Activated CD4-positive, alpha-beta T cell treated with anti-CD3 and anti-CD28 coated beads, Interleukin-2, amount 50 U/mL, for 4 hours (primary cell): Measurements from ENCODE around the gene CEP97.

Source experiments
- DNase-seq, 2 experiments: peaks; one replicate each; pipeline ENCODE4 v3.0.0-alpha.2; 2020

Gene CEP97

GRCh38 chr3:101816215-101817149, 92.1 kb downstream of the CEP97 start:
- DNase-seq: no peak

- no peak for DNase-seq
Measured at GRCh38 chr3:101817992-101818391, 93.6 kb downstream of the CEP97 start.

- DNase-seq: no peak
Measured at GRCh38 chr3:101819649-101820206, 95.3 kb downstream of the CEP97 start.
